Suprapubic skin (tissue), 4 donors: ENCODE measurements around the gene FAH.

Experiments
- CTCF ChIP-seq, 2 donors: fragments of 200-600 bp in 1 of 2; fragments of 450-650 bp in 1 of 2; sonication (generic) in 1 of 2; IDR thresholded peaks; one replicate each; pipeline ENCODE4 v1.5.1; 2016 to 2019; ENCODE audit warnings: antibody characterized with exemption in 2 of 2, mild to moderate bottlenecking in 1 of 2, moderate library complexity in 1 of 2
- EP300 ChIP-seq: sonication (generic); formaldehyde crosslinking; IDR thresholded peaks from one replicate; pipeline ENCODE4 v1.6.1; 2017; ENCODE audit warnings: antibody characterized with exemption
- POLR2A ChIP-seq, 2 donors: fragments of 450-650 bp; IDR thresholded peaks; one replicate each; pipeline ENCODE4 v1.6.1; 2017; ENCODE audit warnings: antibody characterized with exemption in 2 of 2, mild to moderate bottlenecking in 2 of 2, moderate library complexity in 2 of 2
- POLR2AphosphoS5 ChIP-seq, 3 donors: sonication (generic); formaldehyde crosslinking; IDR thresholded peaks; one replicate each; pipeline ENCODE4 v1.6.1; 2017; ENCODE audit warnings: antibody characterized with exemption in 3 of 3

GRCh38 chr15:80186597-80186996 is 33.8 kb downstream of the FAH start:
- TF ChIP-seq POLR2A (IDR thresholded peaks at IDR 0.05) (no peak), CTCF (IDR thresholded peaks at IDR 0.05) (no peak), POLR2AphosphoS5 (IDR thresholded peaks at IDR 0.05) (no peak), EP300 (no peak)
